Activated CD8-positive, alpha-beta memory T cell treated with anti-CD3 and anti-CD28 coated beads, Interleukin-2, amount 10 ng/mL, durations not matched to agents 7 days and 5 days (primary cell): ENCODE measurements around the gene METTL16. TPM values are rescaled to one million over a fixed set of nuclear protein-coding genes. Genes with fewer than 3 reads are reported as not detected.
A peak's percentile ranks its signal among the peaks of the same experiment; 100 is the strongest.

ENCODE experiments used
- ATAC-seq: fragments of 150-1000 bp; cut with Tn5 transposase; one replicate; pipeline ENCODE4 v1.10.0; 2021; ENCODE audit warnings: moderate library complexity
- CTCF ChIA-PET: fragments of 350-600 bp; sonication (Branson Sonifier 250); formaldehyde crosslinking; loops from one replicate; lab custom pipeline; 2021; ENCODE audit warnings: antibody characterized with exemption; lab: Charles Lee
- DNase-seq: peaks from one replicate; pipeline ENCODE4 v3.0.0-alpha.2; 2020
- H3K27ac Mint-ChIP-seq: one replicate; pipeline ENCODE4 v1.8.0; 2021; ENCODE audit warnings: mild to moderate bottlenecking, mixed read lengths
- H3K27me3 Mint-ChIP-seq: one replicate; pipeline ENCODE4 v1.8.0; 2021; ENCODE audit warnings: mixed read lengths
- H3K36me3 Mint-ChIP-seq: one replicate; pipeline ENCODE4 v1.8.0; 2021; ENCODE audit warnings: mild to moderate bottlenecking, mixed read lengths
- H3K4me1 Mint-ChIP-seq: one replicate; pipeline ENCODE4 v1.8.0; 2021; ENCODE audit warnings: mixed read lengths
- H3K4me3 Mint-ChIP-seq: one replicate; pipeline ENCODE4 v1.8.0; 2021; ENCODE audit warnings: mild to moderate bottlenecking, moderate library complexity, mixed read lengths
- H3K9me3 Mint-ChIP-seq: one replicate; pipeline ENCODE4 v1.8.0; 2022; ENCODE audit warnings: low read depth, mixed read lengths
- total RNA-seq, 2 experiments: library from RNA; stranded (reverse); gene quantifications; one replicate each; pipeline ENCODE4 v1.2.3, GENCODE V29; 2021

Gene METTL16
- total RNA-seq, 2 experiments from 2014 or later, result 24.0 to 34.1 TPM

GRCh38 chr17:2384439-2385127 is 127.1 kb downstream of the METTL16 start:
- no peak for DNase-seq
- Mint-ChIP-seq H3K27me3 (no peaks in the 10 kb centered on the region), H3K36me3 (no peaks in the 10 kb centered on the region), H3K27ac (no peak overlapping the region), H3K9me3 (no peaks in the 10 kb centered on the region), H3K4me3 (no peak overlapping the region), H3K4me1 (peaks cover 13% of the 10 kb centered on the region)
- no peak for ATAC-seq
- CTCF ChIA-PET, result interaction anchor here (2.3 to 9.5 kb wide), 5 partner anchors 8 to 326 kb away, joined by 6 to 323 read pairs (median 78); partner anchors contain the start of gene MNT

- peaks cover 6% of the 10 kb centered on the region for H3K4me1 Mint-ChIP-seq
- ATAC-seq (no peak), DNase-seq (no peak)
- H3K27me3 Mint-ChIP-seq, result no peaks in the 10 kb centered on the region
- CTCF ChIA-PET, result interaction anchor here (1.4 to 9.5 kb wide), 12 partner anchors 9 to 500 kb away, joined by 4 to 323 read pairs (median 15); partner anchors contain the start of gene MNT
- H3K36me3 Mint-ChIP-seq, result no peaks in the 10 kb centered on the region
- no peak overlapping the region for H3K4me3 Mint-ChIP-seq
- H3K27ac Mint-ChIP-seq, result peak overlapping the region; percentile 36
- H3K9me3 Mint-ChIP-seq, result no peaks in the 10 kb centered on the region
Observed at GRCh38 chr17:2383628-2384167, 128.0 kb downstream of the METTL16 start.

- no peaks in the 10 kb centered on the region for H3K27me3 Mint-ChIP-seq
- H3K27ac Mint-ChIP-seq, result no peak overlapping the region
Observed at GRCh38 chr17:2380950-2381649, 130.6 kb downstream of the METTL16 start.

GRCh38 chr17:2380226-2380922 is 131.3 kb downstream of the METTL16 start:
- CTCF ChIA-PET, result interaction anchor here (1.0 to 9.5 kb wide), 4 partner anchors 22 to 37 kb away, joined by 3 to 323 read pairs (median 71); partner anchors contain the start of gene MNT
- H3K36me3 Mint-ChIP-seq, result no peaks in the 10 kb centered on the region
- DNase-seq (no peak), ATAC-seq (no peak)
- H3K4me3 Mint-ChIP-seq, result no peak overlapping the region
- H3K27me3 Mint-ChIP-seq, result no peaks in the 10 kb centered on the region
- no peaks in the 10 kb centered on the region for H3K9me3 Mint-ChIP-seq
- no peak overlapping the region for H3K27ac Mint-ChIP-seq
- H3K4me1 Mint-ChIP-seq, result peaks cover 4% of the 10 kb centered on the region

More at GRCh38 chr17:2380950-2381649, 130.6 kb downstream of the METTL16 start:
- ATAC-seq (no peak), DNase-seq (no peak)
- peaks cover 4% of the 10 kb centered on the region for H3K4me1 Mint-ChIP-seq
- H3K36me3 Mint-ChIP-seq, result no peaks in the 10 kb centered on the region
- H3K9me3 Mint-ChIP-seq, result no peaks in the 10 kb centered on the region
- H3K4me3 Mint-ChIP-seq, result no peak overlapping the region
- CTCF ChIA-PET, result interaction anchor here (1.0 to 9.5 kb wide), 8 partner anchors 11 to 135 kb away, joined by 3 to 323 read pairs (median 28); partner anchors contain the start of gene MNT

- H3K27ac Mint-ChIP-seq, result no peak overlapping the region
- H3K4me3 Mint-ChIP-seq, result no peak overlapping the region
- H3K27me3 Mint-ChIP-seq, result no peaks in the 10 kb centered on the region
- H3K4me1 Mint-ChIP-seq, result peaks cover 4% of the 10 kb centered on the region
- no peak for DNase-seq
- H3K9me3 Mint-ChIP-seq, result no peaks in the 10 kb centered on the region
- ATAC-seq, result no peak
- no peaks in the 10 kb centered on the region for H3K36me3 Mint-ChIP-seq
- CTCF ChIA-PET, result interaction anchor here (4.3 to 9.5 kb wide), 3 partner anchors 23 to 38 kb away, joined by 48 to 323 read pairs (median 94); partner anchors contain the start of gene MNT
Observed at GRCh38 chr17:2379489-2380225, 132.0 kb downstream of the METTL16 start.

- CTCF ChIA-PET, result interaction anchor here (9.5 kb wide), 1 partner anchor 38 kb away, joined by 323 read pairs; no protein-coding TSS in a partner anchor
- H3K36me3 Mint-ChIP-seq, result no peaks in the 10 kb centered on the region
- no peaks in the 10 kb centered on the region for H3K9me3 Mint-ChIP-seq
Observed at GRCh38 chr17:2378905-2379304, 132.8 kb downstream of the METTL16 start.

GRCh38 chr17:2377659-2378058 is 134.0 kb downstream of the METTL16 start:
- ATAC-seq, result no peak

More at GRCh38 chr17:2378905-2379304, 132.8 kb downstream of the METTL16 start:
- DNase-seq (no peak), ATAC-seq (no peak)
- Mint-ChIP-seq H3K27me3 (no peaks in the 10 kb centered on the region), H3K4me3 (no peak overlapping the region), H3K4me1 (peaks cover 4% of the 10 kb centered on the region), H3K27ac (no peak overlapping the region)

GRCh38 chr17:2376107-2376506 is 135.6 kb downstream of the METTL16 start:
- H3K4me3 Mint-ChIP-seq, result no peak overlapping the region
- no peak for DNase-seq
- H3K27ac Mint-ChIP-seq, result no peak overlapping the region
- no peaks in the 10 kb centered on the region for H3K27me3 Mint-ChIP-seq
- no peaks in the 10 kb centered on the region for H3K9me3 Mint-ChIP-seq
- H3K36me3 Mint-ChIP-seq, result no peaks in the 10 kb centered on the region
- no peak for ATAC-seq
- H3K4me1 Mint-ChIP-seq, result no peaks in the 10 kb centered on the region
- CTCF ChIA-PET, result no interaction called here

More at GRCh38 chr17:2377659-2378058, 134.0 kb downstream of the METTL16 start:
- H3K27me3 Mint-ChIP-seq, result no peaks in the 10 kb centered on the region
- no peak overlapping the region for H3K4me3 Mint-ChIP-seq
- CTCF ChIA-PET, result interaction anchor here (9.5 kb wide), 1 partner anchor 40 kb away, joined by 323 read pairs; no protein-coding TSS in a partner anchor
- H3K9me3 Mint-ChIP-seq, result no peaks in the 10 kb centered on the region
- peaks cover under 1% of the 10 kb centered on the region for H3K4me1 Mint-ChIP-seq
- no peaks in the 10 kb centered on the region for H3K36me3 Mint-ChIP-seq
- DNase-seq, result no peak
- H3K27ac Mint-ChIP-seq, result no peak overlapping the region

GRCh38 chr17:2375406-2375805 is 136.3 kb downstream of the METTL16 start:
- Mint-ChIP-seq H3K4me1 (no peaks in the 10 kb centered on the region), H3K27me3 (no peaks in the 10 kb centered on the region)
- no peak for DNase-seq

GRCh38 chr17:2374549-2375285 is 137.0 kb downstream of the METTL16 start:
- H3K4me3 Mint-ChIP-seq, result no peak overlapping the region
- no peaks in the 10 kb centered on the region for H3K4me1 Mint-ChIP-seq
- ATAC-seq (no peak), DNase-seq (no peak)
- no peaks in the 10 kb centered on the region for H3K27me3 Mint-ChIP-seq
- no peak overlapping the region for H3K27ac Mint-ChIP-seq
- CTCF ChIA-PET, result interaction anchor here (1.3 to 2.1 kb wide), 2 partner anchors 8 to 42 kb away, joined by 3 to 6 read pairs; no protein-coding TSS in a partner anchor
- no peaks in the 10 kb centered on the region for H3K9me3 Mint-ChIP-seq
- H3K36me3 Mint-ChIP-seq, result no peaks in the 10 kb centered on the region

More at GRCh38 chr17:2375406-2375805, 136.3 kb downstream of the METTL16 start:
- no peak overlapping the region for H3K4me3 Mint-ChIP-seq
- no peaks in the 10 kb centered on the region for H3K36me3 Mint-ChIP-seq
- H3K9me3 Mint-ChIP-seq, result no peaks in the 10 kb centered on the region
- CTCF ChIA-PET, result interaction anchor here (1.3 kb wide), 1 partner anchor 41 kb away, joined by 3 read pairs; no protein-coding TSS in a partner anchor
- H3K27ac Mint-ChIP-seq, result no peak overlapping the region
- ATAC-seq, result no peak

- H3K36me3 Mint-ChIP-seq, result no peaks in the 10 kb centered on the region
- no peak for DNase-seq
- H3K27me3 Mint-ChIP-seq, result no peaks in the 10 kb centered on the region
- ATAC-seq, result no peak
- no peak overlapping the region for H3K4me3 Mint-ChIP-seq
- no peak overlapping the region for H3K27ac Mint-ChIP-seq
- H3K4me1 Mint-ChIP-seq, result no peaks in the 10 kb centered on the region
- H3K9me3 Mint-ChIP-seq, result no peaks in the 10 kb centered on the region
- CTCF ChIA-PET, result interaction anchor here (1.0 to 2.1 kb wide), 2 partner anchors 9 to 43 kb away, joined by 4 to 6 read pairs; no protein-coding TSS in a partner anchor
Observed at GRCh38 chr17:2373179-2373578, 138.5 kb downstream of the METTL16 start.
